Astrocyte of the spinal cord (primary cell): ENCODE measurements around the gene TMEM221.
A peak's percentile ranks its signal among the peaks of the same experiment; 100 is the strongest.

Source experiments
- DNase-seq: peaks from one replicate; pipeline ENCODE4 v3.0.0; 2011; ENCODE audit warnings: low read depth, low spot score
- H3K4me3 ChIP-seq: 2 replicates; pipeline ENCODE4 v1.5.1; 2011; ENCODE audit warnings: low read depth, mild to moderate bottlenecking, low read length, moderate library complexity
- in situ Hi-C: cut with HindIII; loops from 2 replicates; pipeline ENCODE4 v1.10.0; 2017; ENCODE audit warnings: low sequenced_read_pairs
- TF ChIP-seq, protein P1 (sequence below): IDR thresholded peaks from 2 replicates; pipeline ENCODE4 v1.5.1; 2012; ENCODE audit warnings: low read depth, mild to moderate bottlenecking, low read length, inconsistent platforms

TMEM221 gene

DNA sequence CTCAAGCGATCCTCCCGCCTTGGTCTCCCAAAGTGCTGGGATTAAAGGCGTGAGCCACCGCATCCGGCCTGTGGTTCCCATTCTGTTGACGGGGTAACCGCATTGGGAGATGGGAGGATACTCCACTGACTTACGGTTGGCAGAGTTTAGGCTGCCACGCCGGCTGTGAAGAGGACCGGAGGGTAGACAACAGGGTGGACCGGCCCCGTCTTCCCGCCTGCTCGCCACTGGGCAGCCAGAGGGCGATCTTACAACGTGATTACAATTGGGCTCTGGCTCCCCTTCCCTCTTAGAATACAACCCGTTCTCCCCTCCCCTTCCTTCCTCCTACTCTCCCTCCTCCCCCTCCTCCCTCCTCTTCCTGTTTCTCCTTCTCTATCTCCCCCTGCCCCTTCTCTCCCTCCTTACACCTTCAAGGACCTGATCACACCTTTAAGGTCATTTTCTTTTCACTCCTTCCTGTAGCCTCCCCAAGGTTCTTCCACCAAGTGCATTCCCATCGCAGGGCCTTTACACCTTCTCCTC is 53.5 kb downstream of the TMEM221 start:
- no peak overlapping the region for H3K4me3 ChIP-seq
- DNase-seq: peak; percentile 36
- TF ChIP-seq, protein P1, sequence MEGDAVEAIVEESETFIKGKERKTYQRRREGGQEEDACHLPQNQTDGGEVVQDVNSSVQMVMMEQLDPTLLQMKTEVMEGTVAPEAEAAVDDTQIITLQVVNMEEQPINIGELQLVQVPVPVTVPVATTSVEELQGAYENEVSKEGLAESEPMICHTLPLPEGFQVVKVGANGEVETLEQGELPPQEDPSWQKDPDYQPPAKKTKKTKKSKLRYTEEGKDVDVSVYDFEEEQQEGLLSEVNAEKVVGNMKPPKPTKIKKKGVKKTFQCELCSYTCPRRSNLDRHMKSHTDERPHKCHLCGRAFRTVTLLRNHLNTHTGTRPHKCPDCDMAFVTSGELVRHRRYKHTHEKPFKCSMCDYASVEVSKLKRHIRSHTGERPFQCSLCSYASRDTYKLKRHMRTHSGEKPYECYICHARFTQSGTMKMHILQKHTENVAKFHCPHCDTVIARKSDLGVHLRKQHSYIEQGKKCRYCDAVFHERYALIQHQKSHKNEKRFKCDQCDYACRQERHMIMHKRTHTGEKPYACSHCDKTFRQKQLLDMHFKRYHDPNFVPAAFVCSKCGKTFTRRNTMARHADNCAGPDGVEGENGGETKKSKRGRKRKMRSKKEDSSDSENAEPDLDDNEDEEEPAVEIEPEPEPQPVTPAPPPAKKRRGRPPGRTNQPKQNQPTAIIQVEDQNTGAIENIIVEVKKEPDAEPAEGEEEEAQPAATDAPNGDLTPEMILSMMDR: peak; percentile 68
- in situ Hi-C loops: no loop called here

DNA sequence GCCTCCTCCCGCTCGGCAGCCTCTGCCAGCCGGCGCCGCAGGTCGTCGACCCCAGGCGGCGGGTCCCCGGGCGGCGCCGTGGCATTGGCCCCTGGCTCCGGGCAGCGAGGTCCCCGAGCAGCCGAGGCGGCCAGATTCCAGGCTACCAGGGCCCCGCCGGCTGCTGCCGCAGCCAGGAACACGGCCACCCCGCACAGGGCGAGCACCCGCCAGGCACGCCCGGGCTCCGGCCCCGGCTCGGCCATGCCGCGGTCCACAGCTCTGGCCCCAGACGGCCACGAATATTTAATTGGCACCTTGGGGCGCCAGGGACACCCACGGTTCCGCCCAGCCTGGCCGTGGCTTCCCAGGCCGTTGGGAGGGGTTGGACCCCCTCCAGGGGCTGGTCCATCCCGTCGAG is 54.6 kb downstream of the TMEM221 start, which contains the start of gene CCDC194:
TSS of gene CCDC194 (minus strand) at position 283 of the 400 bp plus-strand sequence. CDS start at position 245, 38 bp downstream.
- no peak within 1 kb of the TSS for H3K4me3 ChIP-seq
- in situ Hi-C loops: no loop called here
- no peak for DNase-seq
- TF ChIP-seq, protein P1: no peak

DNA sequence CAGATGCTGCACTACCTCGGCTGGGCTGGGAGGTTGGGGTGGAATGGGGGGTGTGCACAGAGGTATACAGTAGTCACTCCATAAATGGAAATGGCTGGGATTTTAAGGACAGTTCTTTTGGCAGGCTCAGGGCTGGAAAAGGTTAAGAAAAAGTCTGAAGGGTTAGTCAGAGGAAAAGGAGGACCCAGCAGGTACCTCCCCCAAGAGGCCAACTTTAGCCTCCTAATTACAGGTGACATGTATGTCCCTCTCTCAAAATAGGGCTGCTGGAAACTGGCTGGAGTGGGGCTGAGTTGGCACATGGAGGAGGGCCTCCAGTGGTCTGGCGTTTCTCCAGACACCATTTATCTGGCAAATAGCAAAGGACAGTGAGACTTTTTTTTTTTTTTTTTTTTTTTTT is 55.5 kb downstream of the TMEM221 start:
- in situ Hi-C loops: no loop called here
- TF ChIP-seq, protein P1: no peak
- DNase-seq: no peak
- H3K4me3 ChIP-seq: no peak overlapping the region

DNA sequence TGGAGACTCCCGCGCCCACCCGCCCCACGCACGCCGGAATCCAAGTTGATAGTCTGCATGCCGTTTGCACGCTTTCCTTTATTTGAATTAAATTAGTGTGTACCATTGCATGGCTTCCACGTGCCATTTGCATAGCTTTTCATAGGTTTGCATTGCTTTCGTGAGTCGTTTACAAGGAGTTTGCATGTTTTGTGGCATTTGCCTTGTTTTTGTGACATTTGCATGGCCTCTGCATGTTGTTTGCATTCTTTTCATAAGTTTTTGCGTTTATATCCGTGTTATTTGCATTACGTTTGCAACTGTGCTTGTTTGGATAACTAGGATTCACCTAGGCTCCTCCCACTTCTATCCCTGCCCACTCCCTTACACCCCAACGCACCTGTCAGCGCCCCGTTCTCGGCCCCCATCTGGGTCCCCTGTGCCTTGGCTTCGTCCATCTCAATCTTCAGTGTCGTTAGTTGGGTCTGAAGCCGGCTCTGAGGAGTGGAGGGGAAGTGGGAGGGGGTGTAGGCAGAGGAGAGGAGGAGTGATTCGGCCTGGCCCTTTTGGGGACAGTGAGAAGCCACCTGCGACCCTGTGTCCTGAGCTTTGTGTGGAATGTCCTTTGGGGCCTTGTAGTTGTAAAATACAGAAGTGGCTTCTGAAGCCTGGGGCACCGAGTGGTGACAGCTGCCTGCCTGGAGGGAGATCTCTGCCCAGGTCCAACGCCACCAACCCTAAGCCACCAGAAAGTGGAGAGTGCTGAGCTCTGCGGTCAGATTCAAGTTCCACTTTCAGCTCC is 56.9 kb downstream of the TMEM221 start:
- TF ChIP-seq, protein P1: no peak
- in situ Hi-C loops: no loop called here
- no peak for DNase-seq
- H3K4me3 ChIP-seq: peak overlapping the region; percentile 24

DNA sequence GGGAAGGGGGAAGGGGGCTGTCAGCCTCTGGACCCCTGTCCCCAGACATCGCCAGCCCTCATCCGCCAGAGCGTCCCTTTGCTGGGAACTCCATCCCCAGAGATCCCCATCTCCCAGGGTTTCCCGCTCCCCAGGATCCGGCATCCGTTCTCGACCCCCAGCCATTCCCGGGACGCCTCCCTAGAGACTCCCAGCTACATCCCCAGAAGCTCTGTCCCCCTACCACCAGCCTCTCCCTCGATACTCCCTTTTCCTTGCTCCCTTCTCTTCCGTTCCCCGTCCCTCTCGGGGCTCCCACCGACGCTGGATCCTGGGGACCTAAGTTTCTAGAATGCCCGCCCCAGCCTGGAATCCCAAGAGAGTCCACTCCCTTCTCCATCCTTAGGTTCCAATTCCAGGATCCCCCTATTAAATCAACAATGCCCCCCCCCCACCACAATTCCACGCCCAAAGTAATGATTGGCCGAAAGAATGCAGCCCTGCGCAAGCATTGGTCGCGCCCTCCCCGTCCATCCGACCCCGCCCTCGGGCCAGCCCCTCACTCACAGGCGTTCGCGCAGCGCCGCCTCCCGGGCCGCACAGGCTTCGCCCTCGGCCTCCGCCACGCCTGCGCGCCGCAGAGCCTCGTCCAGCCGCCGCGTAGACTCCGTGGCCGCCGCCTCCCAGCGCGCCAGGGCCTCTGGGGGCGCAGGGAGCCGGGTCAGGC is 57.6 kb downstream of the TMEM221 start:
- H3K4me3 ChIP-seq: peak overlapping the region; percentile 59
- DNase-seq: peak; percentile 91
- TF ChIP-seq, protein P1: peak; percentile 72
- in situ Hi-C loops: no loop called here

DNA sequence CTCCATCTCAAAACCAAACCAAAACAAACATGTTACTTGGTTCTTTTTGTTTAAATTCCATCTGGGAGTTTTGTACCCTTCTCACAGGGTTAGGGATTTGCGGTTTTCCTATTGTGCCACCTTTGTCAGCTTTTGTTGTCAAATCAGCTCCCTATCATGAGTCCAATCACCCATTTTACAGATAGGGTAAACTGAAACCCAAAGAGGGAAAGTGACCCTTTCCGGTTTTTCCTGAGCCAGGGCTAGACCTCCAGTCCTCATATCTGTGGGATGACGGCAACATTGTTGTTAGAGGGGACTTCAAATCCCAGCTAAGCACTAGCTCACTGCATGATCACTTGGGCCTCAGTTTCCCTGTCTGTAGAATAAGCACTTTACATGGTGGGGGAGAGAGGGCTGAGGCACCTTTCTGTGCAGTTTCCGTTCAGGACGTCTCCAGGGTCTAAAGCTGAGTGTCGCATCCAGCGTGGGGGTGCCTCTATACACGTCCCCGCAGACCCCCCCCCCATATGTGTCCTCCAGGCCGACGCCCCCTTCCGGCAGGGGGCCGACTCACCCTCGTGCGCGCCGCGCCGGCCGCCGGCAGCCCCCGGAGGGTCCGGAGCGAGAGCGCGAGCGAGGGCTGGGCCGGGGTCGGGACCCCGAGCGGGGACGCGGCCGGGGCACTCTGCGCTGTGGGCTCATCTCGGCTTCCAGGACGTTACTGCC is 58.4 kb downstream of the TMEM221 start:
- peak overlapping the region; percentile 59 for H3K4me3 ChIP-seq
- in situ Hi-C loops: no loop called here
- DNase-seq: no peak
- TF ChIP-seq, protein P1: peak; percentile 14
